Measurements from ENCODE around the gene EIF3L. TPM values are rescaled to one million over a fixed set of nuclear protein-coding genes. Genes with fewer than 3 reads are reported as not detected.

The EIF3L gene
- total and polyA plus RNA-seq, 2 of the 8 experiments (the other 6 are each of a cell fraction or from before 2014, with no cell fraction given): 639 to 886 TPM

DNA sequence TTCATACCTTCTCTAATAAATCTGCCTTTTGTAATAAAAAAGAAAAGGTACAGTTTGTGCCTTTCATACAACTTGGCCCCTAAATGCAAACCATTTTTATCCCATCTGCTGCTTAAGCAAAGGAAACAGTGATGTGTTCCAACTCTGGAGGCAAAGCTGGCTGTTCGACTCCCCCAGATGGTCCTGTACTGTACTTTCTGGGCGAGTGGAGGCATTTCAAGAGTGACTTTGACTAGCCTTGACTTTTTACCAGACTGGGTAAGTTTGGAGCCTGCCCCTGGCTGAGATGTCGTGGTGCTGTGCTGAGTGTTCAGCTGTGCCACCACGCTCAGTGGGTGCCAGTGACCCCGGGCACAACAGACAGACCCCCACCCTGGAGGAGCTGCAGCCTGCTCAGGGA, 67.1 kb downstream of the EIF3L start:
- H3K23ac ChIP-seq (ENCODE audit: insufficient read length): no peak overlapping the region
- H3K18ac ChIP-seq (ENCODE audit: extremely low read depth, low read length): no peak overlapping the region
- no peak overlapping the region for H2BK15ac ChIP-seq (ENCODE audit: low read length)
- no peaks in the 10 kb centered on the region for H3K79me2 ChIP-seq (ENCODE audit: control insufficient read depth in 1 of 2, insufficient read depth in 2 of 2, low read length in 2 of 2)
- no peak overlapping the region for H2BK5ac ChIP-seq (ENCODE audit: low read depth, low read length)
- no peak overlapping the region for H4K8ac ChIP-seq (ENCODE audit: extremely low read depth, insufficient read depth, low read length)
- H3K27ac ChIP-seq (ENCODE audit: low read depth, low read length): no peak overlapping the region
- peaks cover 0 to 26% (median 5%) of the 10 kb centered on the region in 4 experiments; a peak in 4 of 8 replicates for H3K36me3 ChIP-seq (ENCODE audit: control insufficient read depth in 2 of 4, insufficient read depth in 4 of 4, low read length in 3 of 4)
- no peak overlapping the region for H2AK5ac ChIP-seq (ENCODE audit: low read depth, low read length)
- H3K4me1 ChIP-seq (replicated peaks in 1 of 4; ENCODE audit: control insufficient read depth in 3 of 4, insufficient read depth in 4 of 4, low read length in 3 of 4): peaks cover 0 to 4% (median 0%) of the 10 kb centered on the region in 4 experiments; a peak in 3 of 7 replicates
- H3K4ac ChIP-seq (replicated peaks; ENCODE audit: insufficient read length, low read depth, low read length): no peak overlapping the region
- no peaks in the 10 kb centered on the region for H3K79me1 ChIP-seq (ENCODE audit: low read depth, low read length)
- no peaks in the 10 kb centered on the region for H3K9me3 ChIP-seq (ENCODE audit: insufficient read depth in 2 of 2, low read depth in 1 of 2, low read length in 1 of 2)
- no peak overlapping the region for H3K4me2 ChIP-seq (ENCODE audit: insufficient read depth in 1 of 2, low read depth in 2 of 2, low read length in 2 of 2)
- DNase-seq (ENCODE audit: low read depth in 1 of 2, low spot score in 2 of 2) (no peak), FAIRE-seq (no peak)
- no peaks in the 10 kb centered on the region for H3K27me3 ChIP-seq (replicated peaks in 1 of 4; ENCODE audit: control insufficient read depth in 3 of 4, extremely low read depth in 1 of 4, insufficient read depth in 3 of 4, low read length in 3 of 4)
- H2BK120ac ChIP-seq (replicated peaks; ENCODE audit: low read depth, low read length): no peak overlapping the region
- H3K56ac ChIP-seq (replicated peaks; ENCODE audit: insufficient read length, low read depth, low read length): no peak overlapping the region
- no peak overlapping the region for H2AFZ ChIP-seq (ENCODE audit: low read length)
- POLR2A ChIA-PET (ENCODE audit: partially characterized antibody): interaction anchor here (0.7 to 8.4 kb wide), 5 partner anchors 9 to 30 kb away, joined by 3 to 36 read pairs (median 3); partner anchors contain the start of gene MICALL1
- H3K4me3 ChIP-seq (ENCODE audit: extremely low read depth in 1 of 4, insufficient read depth in 2 of 4, low read depth in 3 of 4, low read length in 4 of 4): no peak overlapping the region
- peaks cover 2 to 6% of the 10 kb centered on the region in 2 experiments for H4K20me1 ChIP-seq (replicated peaks in 1 of 2; ENCODE audit: control insufficient read depth in 1 of 2, insufficient read depth in 2 of 2, low read length in 2 of 2)
- H3K14ac ChIP-seq (ENCODE audit: insufficient read length): no peak overlapping the region
- CTCF ChIA-PET (ENCODE audit: partially characterized antibody): interaction anchor here (0.5 to 3.6 kb wide), 6 partner anchors 14 to 52 kb away, joined by 3 to 13 read pairs (median 4); no protein-coding TSS in a partner anchor
- TF ChIP-seq, protein P1, sequence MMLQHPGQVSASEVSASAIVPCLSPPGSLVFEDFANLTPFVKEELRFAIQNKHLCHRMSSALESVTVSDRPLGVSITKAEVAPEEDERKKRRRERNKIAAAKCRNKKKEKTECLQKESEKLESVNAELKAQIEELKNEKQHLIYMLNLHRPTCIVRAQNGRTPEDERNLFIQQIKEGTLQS (IDR thresholded peaks at IDR 0.05; ENCODE audit: insufficient read depth, low read depth, low read length): no peak
- TF ChIP-seq RFX5 (IDR thresholded peaks at IDR 0.05; ENCODE audit: borderline replicate concordance, low read depth, low read length) (no peak), BCL11A (IDR thresholded peaks at IDR 0.05; ENCODE audit: low read depth in 2 of 2, low read length in 2 of 2) (no peak)
- H4K91ac ChIP-seq (replicated peaks; ENCODE audit: insufficient read length, low read length): no peak overlapping the region
- WGBS, 2 experiments (ENCODE audit: extremely low coverage in 1 of 2, insufficient coverage in 1 of 2, insufficient read length in 1 of 2, insufficient replicate concordance in 2 of 2, low coverage in 1 of 2, low lambda C conversion rate in 2 of 2, missing lambda C conversion rate in 1 of 2): 94% methylated on average over 5 of the region's 5 CpGs; no CpG with 5 or more reads in 1 of the 2 experiments
- H3K23me2 ChIP-seq (ENCODE audit: low read depth, low read length): no peaks in the 10 kb centered on the region
- H2BK20ac ChIP-seq (ENCODE audit: low read length): no peak overlapping the region
- no peak overlapping the region for H4K5ac ChIP-seq (ENCODE audit: insufficient read length, low read depth, low read length)
- H3K9ac ChIP-seq (replicated peaks in 1 of 4; ENCODE audit: extremely low read depth in 1 of 4, low read depth in 3 of 4, low read length in 3 of 4): no peak overlapping the region
- no peak overlapping the region for H2BK12ac ChIP-seq (ENCODE audit: low read depth, low read length)
